NB4 (cell line): ENCODE data around the gene PCDHGA1.
"Not testable (repeated sequence)": the region's sequence is repeated elsewhere in the genome, so short reads cannot be mapped to it uniquely, and the experiment has no call there.

Source experiments
- DNase-seq: peaks from one replicate; pipeline ENCODE4 v3.0.0; 2010; ENCODE audit warnings: low read depth
- H3K4me3 ChIP-seq: one replicate; pipeline ENCODE4 v1.5.1; 2011; ENCODE audit warnings: mild to moderate bottlenecking, low read depth, low read length, moderate library complexity
- MAX ChIP-seq: IDR thresholded peaks from 2 replicates; pipeline ENCODE4 v1.6.1; 2011; ENCODE audit warnings: low read depth, low read length
- MYC ChIP-seq: IDR thresholded peaks from 2 replicates; pipeline ENCODE4 v1.6.1; 2011; ENCODE audit warnings: low read depth, low read length
- POLR2A ChIP-seq: IDR thresholded peaks from 2 replicates; pipeline ENCODE4 v1.6.1; 2011; ENCODE audit warnings: mild to moderate bottlenecking; ENCODE audit not compliant: insufficient read length; ENCODE audit errors: extremely low read depth
- TF ChIP-seq, protein P1 (sequence below): IDR thresholded peaks from one replicate; pipeline ENCODE4 v1.5.1; 2012; ENCODE audit warnings: low read depth, low read length

PCDHGA1 gene

GRCh38 chr5:141338538-141339306 is 8.4 kb downstream of the PCDHGA1 start, which contains the start of gene PCDHGA2:
Gene PCDHGA2, plus strand, starts transcription at chr5:141338760.
- DNase-seq, result no peak
- no peak within 1 kb of the TSS for H3K4me3 ChIP-seq
- TF ChIP-seq POLR2A (no peak), MAX (no peak), MYC (no peak)
- TF ChIP-seq, protein P1, sequence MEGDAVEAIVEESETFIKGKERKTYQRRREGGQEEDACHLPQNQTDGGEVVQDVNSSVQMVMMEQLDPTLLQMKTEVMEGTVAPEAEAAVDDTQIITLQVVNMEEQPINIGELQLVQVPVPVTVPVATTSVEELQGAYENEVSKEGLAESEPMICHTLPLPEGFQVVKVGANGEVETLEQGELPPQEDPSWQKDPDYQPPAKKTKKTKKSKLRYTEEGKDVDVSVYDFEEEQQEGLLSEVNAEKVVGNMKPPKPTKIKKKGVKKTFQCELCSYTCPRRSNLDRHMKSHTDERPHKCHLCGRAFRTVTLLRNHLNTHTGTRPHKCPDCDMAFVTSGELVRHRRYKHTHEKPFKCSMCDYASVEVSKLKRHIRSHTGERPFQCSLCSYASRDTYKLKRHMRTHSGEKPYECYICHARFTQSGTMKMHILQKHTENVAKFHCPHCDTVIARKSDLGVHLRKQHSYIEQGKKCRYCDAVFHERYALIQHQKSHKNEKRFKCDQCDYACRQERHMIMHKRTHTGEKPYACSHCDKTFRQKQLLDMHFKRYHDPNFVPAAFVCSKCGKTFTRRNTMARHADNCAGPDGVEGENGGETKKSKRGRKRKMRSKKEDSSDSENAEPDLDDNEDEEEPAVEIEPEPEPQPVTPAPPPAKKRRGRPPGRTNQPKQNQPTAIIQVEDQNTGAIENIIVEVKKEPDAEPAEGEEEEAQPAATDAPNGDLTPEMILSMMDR, result peak; percentile 6

GRCh38 chr5:141340781-141341354 is 10.6 kb downstream of the PCDHGA1 start:
- H3K4me3 ChIP-seq, DNase-seq: not testable (repeated sequence)

GRCh38 chr5:141342773-141343172 is 12.5 kb downstream of the PCDHGA1 start:
- DNase-seq, result no peak
- TF ChIP-seq POLR2A, result no peak
- TF ChIP-seq, protein P1, result no peak
- no peak for TF ChIP-seq MYC
- no peak for TF ChIP-seq MAX

DNA sequence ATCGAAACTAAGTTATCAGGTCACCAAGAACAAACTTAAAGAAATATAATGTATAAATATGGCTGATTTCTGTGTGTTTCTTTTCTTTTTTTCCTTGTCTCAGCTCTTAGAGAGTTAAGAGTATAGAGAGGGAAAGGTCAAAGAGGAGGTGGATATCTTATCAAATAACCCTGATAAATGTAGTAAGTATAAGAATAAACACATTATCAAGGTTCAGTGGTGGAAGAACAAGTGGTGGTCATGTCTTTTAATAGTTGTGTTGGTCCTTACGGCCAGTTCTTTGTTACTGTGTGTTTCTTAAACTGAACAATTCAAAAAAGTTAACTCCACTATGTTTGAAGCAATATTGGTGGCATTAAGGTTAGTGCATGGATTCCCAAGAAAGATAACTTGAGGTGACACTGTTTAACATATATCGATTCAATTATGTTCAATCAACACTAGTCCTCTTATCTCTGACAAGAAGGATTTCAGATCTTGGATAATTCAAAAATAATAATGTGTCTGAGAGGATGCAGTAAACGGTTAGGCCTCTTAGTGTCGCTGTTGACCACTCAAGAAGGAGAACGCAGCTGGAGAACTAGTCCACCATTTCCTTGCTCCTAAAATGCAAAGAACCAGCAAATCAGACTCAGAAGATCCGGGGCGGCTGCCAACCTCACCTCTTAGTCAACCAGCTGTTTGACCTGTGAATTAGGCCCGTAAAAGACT is 13.1 kb downstream of the PCDHGA1 start, which contains the start of gene PCDHGA3:
PCDHGA3 (plus strand) TSS at position 588 of the 711 bp plus-strand sequence. CDS start 205 bp downstream, outside the sequence.
- TF ChIP-seq MAX (no peak), POLR2A (no peak), MYC (no peak)
- TF ChIP-seq, protein P1, result peak; percentile 47
- peak; percentile 50 for DNase-seq
- no peak within 1 kb of the TSS for H3K4me3 ChIP-seq

More at GRCh38 chr5:141342773-141343172, 12.5 kb downstream of the PCDHGA1 start:
- no peak overlapping the region for H3K4me3 ChIP-seq

DNA sequence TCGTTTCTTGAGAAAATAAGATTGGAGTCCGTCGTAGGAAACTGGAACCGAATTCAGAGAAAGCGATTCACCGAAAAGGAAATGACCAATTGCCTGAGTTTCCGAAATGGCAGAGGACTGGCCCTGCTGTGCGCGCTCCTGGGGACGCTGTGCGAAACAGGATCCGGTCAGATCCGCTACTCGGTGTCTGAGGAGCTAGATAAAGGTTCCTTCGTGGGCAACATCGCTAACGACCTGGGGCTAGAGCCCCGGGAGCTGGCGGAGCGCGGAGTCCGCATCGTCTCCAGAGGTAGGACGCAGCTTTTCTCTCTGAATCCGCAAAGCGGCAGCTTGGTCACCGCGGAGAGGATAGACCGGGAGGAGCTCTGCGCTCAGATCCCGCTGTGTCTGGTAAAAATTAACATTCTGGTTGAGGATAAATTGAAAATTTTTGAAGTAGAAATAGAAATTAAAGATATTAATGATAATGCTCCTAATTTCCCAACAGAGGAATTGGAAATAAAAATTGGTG is 13.7 kb downstream of the PCDHGA1 start:
- no peak for TF ChIP-seq MYC
- TF ChIP-seq POLR2A, result no peak
- TF ChIP-seq MAX, result no peak
- TF ChIP-seq, protein P1, result no peak
- no peak overlapping the region for H3K4me3 ChIP-seq
- DNase-seq, result no peak

DNA sequence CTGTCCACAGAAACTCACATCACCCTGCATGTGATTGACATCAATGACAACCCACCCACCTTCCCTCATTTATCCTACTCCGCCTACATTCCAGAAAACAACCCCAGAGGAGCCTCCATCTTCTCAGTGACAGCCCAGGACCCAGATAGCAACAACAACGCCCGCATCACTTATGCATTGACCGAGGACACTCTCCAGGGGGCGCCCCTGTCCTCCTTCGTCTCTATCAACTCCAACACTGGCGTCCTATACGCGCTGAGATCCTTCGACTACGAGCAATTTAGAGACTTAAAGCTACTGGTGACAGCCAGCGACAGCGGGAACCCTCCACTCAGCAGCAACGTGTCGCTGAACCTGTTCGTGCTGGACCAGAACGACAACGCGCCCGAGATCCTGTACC is 15.0 kb downstream of the PCDHGA1 start:
- TF ChIP-seq MAX, result no peak
- TF ChIP-seq MYC, result no peak
- no peak for TF ChIP-seq POLR2A
- TF ChIP-seq, protein P1, result no peak
- H3K4me3 ChIP-seq, result no peak overlapping the region
- DNase-seq, result no peak

DNA sequence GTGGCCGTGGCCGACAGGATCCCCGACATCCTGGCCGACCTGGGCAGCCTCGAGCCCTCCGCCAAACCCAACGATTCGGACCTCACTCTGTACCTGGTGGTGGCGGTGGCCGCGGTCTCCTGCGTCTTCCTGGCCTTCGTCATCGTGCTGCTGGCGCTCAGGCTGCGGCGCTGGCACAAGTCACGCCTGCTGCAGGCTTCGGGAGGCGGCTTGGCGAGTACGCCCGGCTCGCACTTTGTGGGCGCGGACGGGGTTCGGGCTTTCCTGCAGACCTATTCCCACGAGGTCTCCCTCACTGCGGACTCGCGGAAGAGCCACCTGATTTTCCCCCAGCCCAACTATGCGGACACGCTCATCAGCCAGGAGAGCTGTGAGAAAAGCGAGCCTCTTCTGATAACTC is 15.7 kb downstream of the PCDHGA1 start:
- not testable (repeated sequence) for DNase-seq, H3K4me3 ChIP-seq
